Colonic mucosa (tissue), 4 donors: Measurements from ENCODE around the gene OSM. TPM values are rescaled to one million over a fixed set of nuclear protein-coding genes. Genes with fewer than 3 reads are reported as not detected.

Source experiments
- DNase-seq: peaks from one replicate; pipeline ENCODE4 v3.0.0-alpha.2; 2020
- H3K27ac ChIP-seq: fragments of 200-600 bp; one replicate; pipeline ENCODE4 v1.8.0; 2021
- H3K27me3 ChIP-seq: fragments of 200-600 bp; one replicate; pipeline ENCODE4 v1.8.0; 2021
- H3K36me3 ChIP-seq: fragments of 200-600 bp; one replicate; pipeline ENCODE4 v1.8.0; 2021
- H3K4me1 ChIP-seq: fragments of 200-600 bp; one replicate; pipeline ENCODE4 v1.8.0; 2021; ENCODE audit warnings: mild to moderate bottlenecking
- H3K4me3 ChIP-seq: fragments of 200-600 bp; one replicate; pipeline ENCODE4 v1.8.0; 2021
- H3K9ac ChIP-seq, 2 donors: one replicate each; pipeline ENCODE4 v1.7.0; 2013; ENCODE audit warnings: control low read depth in 2 of 2, low read depth in 2 of 2, low read length in 2 of 2
- H3K9me3 ChIP-seq: fragments of 200-600 bp; one replicate; pipeline ENCODE4 v1.8.0; 2021
- intact Hi-C: fragments of 100-400 bp; cut with DNase I; formaldehyde crosslinking; loops from one replicate; pipeline ENCODE4 v1.14.1; 2022
- total RNA-seq, 2 donors: library from RNA; stranded (reverse); fragmentation: NEBNext Ultra II Directional in 1 of 2; extraction: Animal tissue kit (Norgen Biotek cat#: 25700) in 1 of 2; gene quantifications; one replicate each; pipeline ENCODE4 v1.2.1, GENCODE V29; 2021
- TF ChIP-seq, protein P1 (sequence below): fragments of 200-600 bp; IDR thresholded peaks from one replicate; pipeline ENCODE4 v1.8.0; 2022; ENCODE audit warnings: antibody characterized with exemption, mild to moderate bottlenecking
- donor health status: healthy.
- donor health status: DM: no; HTN: no; CAD: no.
- donor health status: DM: no; HTN: no; CAD: no.

Gene OSM
- total RNA-seq, 2 donors from 2014 or later, result 0.21 to 0.44 TPM

DNA sequence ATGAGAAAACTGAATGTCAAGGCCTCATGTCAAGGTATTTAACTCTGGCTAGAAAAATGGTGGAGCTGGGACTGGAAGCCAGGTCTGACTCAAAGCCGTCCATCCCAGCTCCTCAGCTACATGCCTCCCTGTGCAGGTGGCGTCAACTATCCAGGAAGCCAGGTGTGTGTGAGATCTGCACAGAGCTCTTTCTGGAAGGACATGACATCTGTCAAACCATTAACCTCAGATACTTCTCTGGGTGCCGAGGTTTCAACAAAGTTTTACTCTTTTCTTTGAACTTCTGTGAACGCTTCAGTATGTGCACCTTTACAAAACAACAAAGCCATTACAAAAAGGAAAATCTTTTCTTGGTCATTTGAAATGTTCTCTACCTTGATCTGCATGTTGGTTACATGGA lies 29.7 kb upstream of the OSM start:
- TF ChIP-seq, protein P1, sequence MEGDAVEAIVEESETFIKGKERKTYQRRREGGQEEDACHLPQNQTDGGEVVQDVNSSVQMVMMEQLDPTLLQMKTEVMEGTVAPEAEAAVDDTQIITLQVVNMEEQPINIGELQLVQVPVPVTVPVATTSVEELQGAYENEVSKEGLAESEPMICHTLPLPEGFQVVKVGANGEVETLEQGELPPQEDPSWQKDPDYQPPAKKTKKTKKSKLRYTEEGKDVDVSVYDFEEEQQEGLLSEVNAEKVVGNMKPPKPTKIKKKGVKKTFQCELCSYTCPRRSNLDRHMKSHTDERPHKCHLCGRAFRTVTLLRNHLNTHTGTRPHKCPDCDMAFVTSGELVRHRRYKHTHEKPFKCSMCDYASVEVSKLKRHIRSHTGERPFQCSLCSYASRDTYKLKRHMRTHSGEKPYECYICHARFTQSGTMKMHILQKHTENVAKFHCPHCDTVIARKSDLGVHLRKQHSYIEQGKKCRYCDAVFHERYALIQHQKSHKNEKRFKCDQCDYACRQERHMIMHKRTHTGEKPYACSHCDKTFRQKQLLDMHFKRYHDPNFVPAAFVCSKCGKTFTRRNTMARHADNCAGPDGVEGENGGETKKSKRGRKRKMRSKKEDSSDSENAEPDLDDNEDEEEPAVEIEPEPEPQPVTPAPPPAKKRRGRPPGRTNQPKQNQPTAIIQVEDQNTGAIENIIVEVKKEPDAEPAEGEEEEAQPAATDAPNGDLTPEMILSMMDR, result no peak
- Histone ChIP-seq H3K27ac (no peak overlapping the region), H3K9ac (no peak overlapping the region), H3K4me3 (no peak overlapping the region), H3K4me1 (no peaks in the 10 kb centered on the region), H3K9me3 (no peaks in the 10 kb centered on the region), H3K27me3 (no peaks in the 10 kb centered on the region), H3K36me3 (peaks cover 21% of the 10 kb centered on the region)
- no peak for DNase-seq
- intact Hi-C loops, result no loop called here

DNA sequence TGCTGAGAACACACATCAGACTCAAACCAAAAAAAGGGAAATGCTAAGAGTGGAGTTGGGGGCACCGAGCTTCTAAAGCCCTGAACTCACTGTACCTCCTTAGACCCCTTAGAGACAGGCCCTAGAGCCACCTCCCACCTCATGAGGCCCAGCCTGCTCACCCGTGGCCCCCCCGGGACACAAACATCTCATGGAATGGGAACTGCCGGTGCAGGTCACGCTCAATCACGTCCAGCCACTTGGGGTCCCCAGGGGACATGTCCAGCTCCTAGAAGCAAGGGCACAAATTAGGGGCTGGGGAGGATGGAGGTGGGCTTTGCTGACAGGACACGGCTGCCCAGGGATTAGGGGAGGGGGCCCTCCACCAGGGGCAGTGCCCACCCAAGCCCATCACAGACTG lies 28.9 kb upstream of the OSM start:
- Histone ChIP-seq H3K4me3 (no peak overlapping the region), H3K4me1 (peaks cover under 1% of the 10 kb centered on the region), H3K9ac (no peak overlapping the region), H3K27me3 (no peaks in the 10 kb centered on the region), H3K9me3 (no peaks in the 10 kb centered on the region), H3K27ac (no peak overlapping the region), H3K36me3 (peaks cover 21% of the 10 kb centered on the region)
- no peak for DNase-seq
- TF ChIP-seq, protein P1, result no peak
- intact Hi-C loops, result no loop called here

DNA sequence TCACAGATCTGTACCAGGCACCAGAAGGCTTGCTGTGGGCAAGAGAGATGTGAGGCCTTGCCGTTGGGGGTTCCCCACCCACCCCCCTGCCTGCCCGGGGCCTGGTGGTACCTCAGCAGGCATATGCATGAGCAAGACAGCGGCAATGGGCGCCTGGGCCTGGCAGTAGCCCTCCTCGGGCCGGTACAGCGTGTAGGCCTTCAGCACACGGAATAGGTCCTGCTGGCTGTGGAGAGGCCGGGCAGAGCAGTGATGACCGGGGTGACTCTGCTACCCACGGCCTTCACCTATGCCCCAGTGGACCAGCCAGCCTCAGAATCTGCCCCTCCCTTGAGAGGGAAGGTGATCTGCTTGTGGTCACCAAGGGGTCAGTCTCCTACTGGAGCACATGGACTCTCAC lies 28.2 kb upstream of the OSM start:
- peaks cover 6% of the 10 kb centered on the region for H3K4me1 ChIP-seq
- intact Hi-C loops, result no loop called here
- no peak overlapping the region for H3K27ac ChIP-seq
- peaks cover 15% of the 10 kb centered on the region for H3K36me3 ChIP-seq
- no peak overlapping the region for H3K4me3 ChIP-seq
- no peak overlapping the region for H3K9ac ChIP-seq
- TF ChIP-seq, protein P1, result no peak
- H3K9me3 ChIP-seq, result no peaks in the 10 kb centered on the region
- no peaks in the 10 kb centered on the region for H3K27me3 ChIP-seq
- no peak for DNase-seq

DNA sequence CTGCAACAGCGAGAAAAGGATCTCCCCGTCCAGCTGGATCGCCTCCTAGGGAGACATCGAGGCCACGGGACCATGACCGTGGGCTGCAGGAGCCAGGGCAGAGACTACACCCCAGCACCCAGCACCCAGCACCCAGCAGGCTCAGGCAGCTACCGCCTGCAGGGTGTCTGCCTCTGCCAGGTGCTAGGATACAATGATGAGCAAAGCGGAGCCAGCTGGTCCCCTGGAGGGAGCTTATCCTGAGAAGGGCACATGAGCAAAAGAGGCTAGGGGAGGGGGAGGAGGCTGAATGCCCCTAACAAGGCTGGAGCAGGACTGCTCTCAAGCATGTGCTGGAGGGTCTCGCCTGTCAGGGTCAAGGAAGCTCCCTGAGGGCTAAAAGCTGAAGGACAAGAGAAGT lies 27.4 kb upstream of the OSM start:
- no peak overlapping the region for H3K9ac ChIP-seq
- peaks cover 8% of the 10 kb centered on the region for H3K36me3 ChIP-seq
- no peak overlapping the region for H3K4me3 ChIP-seq
- no peak overlapping the region for H3K27ac ChIP-seq
- no peak for DNase-seq
- no peaks in the 10 kb centered on the region for H3K27me3 ChIP-seq
- H3K9me3 ChIP-seq, result no peaks in the 10 kb centered on the region
- intact Hi-C loops, result no loop called here
- H3K4me1 ChIP-seq, result peaks cover 6% of the 10 kb centered on the region
- TF ChIP-seq, protein P1, result no peak

DNA sequence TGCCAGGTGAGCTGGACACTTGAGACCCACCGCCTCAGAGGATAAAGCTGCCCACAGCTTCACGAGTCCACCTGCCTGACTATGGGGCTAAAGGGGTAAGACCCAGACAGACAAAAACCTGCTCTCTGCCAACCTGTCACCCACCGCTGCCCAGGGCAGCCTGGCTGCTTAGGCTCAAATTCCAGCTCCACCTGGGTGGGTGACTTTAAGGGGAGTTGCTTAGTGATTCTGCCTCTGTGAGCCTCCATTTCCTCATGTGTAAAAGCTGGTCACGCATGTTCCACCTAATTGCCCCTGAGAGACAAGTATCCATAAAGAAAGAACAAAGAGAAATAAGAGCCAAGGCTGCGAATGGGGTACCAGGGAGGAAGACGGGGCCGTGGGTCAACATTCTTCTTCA lies 26.4 kb upstream of the OSM start:
- intact Hi-C loops, result no loop called here
- Histone ChIP-seq H3K36me3 (peaks cover 7% of the 10 kb centered on the region), H3K9ac (no peak overlapping the region), H3K9me3 (no peaks in the 10 kb centered on the region), H3K4me3 (no peak overlapping the region), H3K4me1 (peaks cover 13% of the 10 kb centered on the region), H3K27me3 (no peaks in the 10 kb centered on the region), H3K27ac (no peak overlapping the region)
- TF ChIP-seq, protein P1, result no peak
- no peak for DNase-seq
